Suppressor macrophage treated with lipopolysaccharide for 4 hours (primary cell): ENCODE results near the gene TEX28.
A peak's percentile ranks its signal among the peaks of the same experiment; 100 is the strongest.
"Not testable (repeated sequence)": the region's sequence is repeated elsewhere in the genome, so short reads cannot be mapped to it uniquely, and the experiment has no call there.

Source experiments
- DNase-seq: peaks from one replicate; pipeline ENCODE4 v3.0.0-alpha.2; 2020

Gene TEX28

GRCh38 chrX:154310616-154311536, 16.0 kb upstream of the TEX28 start:
- no peak for DNase-seq

GRCh38 chrX:154309041-154309775, 14.3 kb upstream of the TEX28 start:
- no peak for DNase-seq

GRCh38 chrX:154308108-154308946, 13.4 kb upstream of the TEX28 start:
- peak; percentile 73 for DNase-seq

GRCh38 chrX:154307202-154307601, 12.3 kb upstream of the TEX28 start:
- DNase-seq = no peak

- peak; percentile 36 for DNase-seq
Observed at GRCh38 chrX:154305541-154306205, 10.7 kb upstream of the TEX28 start.

GRCh38 chrX:154304846-154305245, 9.9 kb upstream of the TEX28 start:
- no peak for DNase-seq

- no peak for DNase-seq
Observed at GRCh38 chrX:154303476-154303875, 8.6 kb upstream of the TEX28 start.

GRCh38 chrX:154302998-154303397, 8.1 kb upstream of the TEX28 start:
- DNase-seq = not testable (repeated sequence)

GRCh38 chrX:154300816-154301215, 5.9 kb upstream of the TEX28 start:
- DNase-seq = peak; percentile 75

- no peak for DNase-seq
Observed at GRCh38 chrX:154298312-154298711, 3.4 kb upstream of the TEX28 start.

- DNase-seq = no peak
Observed at GRCh38 chrX:154296731-154297130, 1.8 kb upstream of the TEX28 start.

- DNase-seq = no peak
Observed at GRCh38 chrX:154295664-154296310, 863 bp upstream of the TEX28 start, which contains the start of gene TKTL1. TKTL1 (plus strand) TSS chrX:154295795; CDS start chrX:154295860, 65 bp downstream.

- DNase-seq = not testable (repeated sequence)
Observed at GRCh38 chrX:154286406-154286805, 8.5 kb downstream of the TEX28 start.

GRCh38 chrX:154284489-154285338, 10.2 kb downstream of the TEX28 start:
- not testable (repeated sequence) for DNase-seq

- not testable (repeated sequence) for DNase-seq
Observed at GRCh38 chrX:154269245-154269644, 25.7 kb downstream of the TEX28 start.

- not testable (repeated sequence) for DNase-seq
Observed at GRCh38 chrX:154263072-154263471, 31.9 kb downstream of the TEX28 start.

GRCh38 chrX:154258711-154259110, 36.2 kb downstream of the TEX28 start:
- DNase-seq = not testable (repeated sequence)

GRCh38 chrX:154257282-154257681, 37.6 kb downstream of the TEX28 start, which contains the start of gene OPN1MW3:
OPN1MW3 (plus strand) TSS chrX:154257582; CDS start chrX:154257620, 38 bp downstream.
- not testable (repeated sequence) for DNase-seq

- DNase-seq = not testable (repeated sequence)
Observed at GRCh38 chrX:154248076-154248475, 46.8 kb downstream of the TEX28 start.

GRCh38 chrX:154247377-154248045, 47.4 kb downstream of the TEX28 start:
- DNase-seq = not testable (repeated sequence)
